Natural killer cell (primary cell): ENCODE measurements around the gene RPL39L. TPM values are rescaled to one million over a fixed set of nuclear protein-coding genes. Genes with fewer than 3 reads are reported as not detected.

ENCODE experiments used
- ATAC-seq, 3 donors: fragments of 150-1000 bp in 2 of 3; fragments of 200-7000 bp in 1 of 3; cut with Tn5 transposase; 1 replicate in 1 of 3; 2 replicates in 2 of 3; pipeline ENCODE4 v1.10.0; 2021; ENCODE audit warnings: mild to moderate bottlenecking in 2 of 3, moderate library complexity in 2 of 3
- DNase-seq, 2 donors: peaks; one replicate each; pipeline versions ENCODE4 v3.0.0 to v3.0.0-alpha.2; 2013 to 2021; ENCODE audit warnings: mixed read lengths in 1 of 2
- H3K27ac ChIP-seq: one replicate; pipeline ENCODE4 v1.5.1; 2013; ENCODE audit warnings: mild to moderate bottlenecking, low read length
- H3K27me3 ChIP-seq: one replicate; pipeline ENCODE4 v1.6.1; 2013; ENCODE audit warnings: low read length; ENCODE audit not compliant: control insufficient read depth, insufficient read depth
- H3K36me3 ChIP-seq: one replicate; pipeline ENCODE4 v1.6.1; 2013; ENCODE audit warnings: low read length; ENCODE audit not compliant: control insufficient read depth, insufficient read depth
- H3K4me1 ChIP-seq: one replicate; pipeline ENCODE4 v1.6.1; 2013; ENCODE audit warnings: low read length; ENCODE audit not compliant: control insufficient read depth, insufficient read depth
- H3K4me3 ChIP-seq: one replicate; pipeline ENCODE4 v1.5.1; 2013; ENCODE audit warnings: low read length
- H3K9me3 ChIP-seq: one replicate; pipeline ENCODE4 v1.6.1; 2013; ENCODE audit warnings: low read length; ENCODE audit not compliant: control insufficient read depth, insufficient read depth
- H3K27ac Mint-ChIP-seq, 2 donors: one replicate each; pipeline ENCODE4 v1.8.0; 2022; ENCODE audit warnings: mild to moderate bottlenecking in 2 of 2, mixed read lengths in 2 of 2, moderate library complexity in 1 of 2
- H3K27me3 Mint-ChIP-seq, 2 donors: one replicate each; pipeline ENCODE4 v1.8.0; 2022; ENCODE audit warnings: low read depth in 2 of 2, mixed read lengths in 2 of 2
- H3K36me3 Mint-ChIP-seq: one replicate; pipeline ENCODE4 v1.8.0; 2022; ENCODE audit warnings: mixed read lengths
- H3K4me1 Mint-ChIP-seq, 2 donors: one replicate each; pipeline ENCODE4 v1.8.0; 2022; ENCODE audit warnings: mixed read lengths in 2 of 2
- H3K4me3 Mint-ChIP-seq: one replicate; pipeline ENCODE4 v1.8.0; 2022; ENCODE audit warnings: mild to moderate bottlenecking, moderate library complexity, mixed read lengths
- H3K9me3 Mint-ChIP-seq, 2 donors: one replicate each; pipeline ENCODE4 v1.8.0; 2022; ENCODE audit warnings: mixed read lengths in 2 of 2
- CTCF ChIP-seq: fragments of 200-600 bp; IDR thresholded peaks from one replicate; pipeline ENCODE4 v1.8.0; 2022; ENCODE audit warnings: antibody characterized with exemption
- WGBS: methylation state at CpG from one replicate; pipeline ENCODE4 v1.1.7; 2013; ENCODE audit warnings: missing lambda C conversion rate; ENCODE audit not compliant: insufficient coverage; 5-methylcytosine and 5-hydroxymethylcytosine counted together
- intact Hi-C: fragments of 100-400 bp; cut with micrococcal nuclease; formaldehyde crosslinking; loops from one replicate; pipeline ENCODE4 v1.14.2; 2022
- total RNA-seq, 4 donors: library from RNA; stranded (reverse); fragments of 120-200 nt in 1 of 4; gene quantifications; one replicate each; pipeline versions ENCODE4 v1.2.3 to v1.2.4, GENCODE V29; 2013 to 2022

The RPL39L gene
- total RNA-seq, 3 donors from 2014 or later (not counting 1 experiment from before 2014, with no cell fraction given) = 3.1 to 6.6 (median 4.3) TPM

DNA sequence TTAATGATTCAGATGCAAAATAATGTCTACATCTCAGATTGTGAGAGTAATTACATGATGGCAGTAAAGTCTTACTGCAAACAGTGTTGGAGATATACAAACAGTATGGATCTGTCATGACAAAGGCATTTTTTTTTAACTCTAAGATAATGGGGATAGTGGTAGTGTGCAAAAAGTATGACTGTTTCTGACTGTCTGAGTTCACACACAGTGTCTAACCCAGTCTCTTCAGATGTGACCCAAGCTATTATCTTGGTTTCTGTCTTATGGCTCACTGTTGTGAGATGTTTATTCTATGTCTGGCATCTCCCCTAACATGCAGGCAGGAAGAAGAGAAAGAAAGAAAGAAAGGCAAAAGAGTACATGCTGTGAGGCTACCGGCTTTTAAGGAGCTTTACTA is 17.0 kb downstream of the RPL39L start:
- DNase-seq (no peak), ATAC-seq (no peak)
- WGBS = no CpG with 5 or more reads among the region's 1 CpG
- Histone ChIP-seq H3K27ac (no peak overlapping the region), H3K4me3 (no peak overlapping the region), H3K9me3 (no peaks in the 10 kb centered on the region), H3K27me3 (no peaks in the 10 kb centered on the region), H3K36me3 (no peaks in the 10 kb centered on the region), H3K4me1 (no peaks in the 10 kb centered on the region)
- Mint-ChIP-seq H3K4me1 (peaks cover 6% of the 10 kb centered on the region in 2 donors), H3K9me3 (no peaks in the 10 kb centered on the region), H3K27me3 (no peaks in the 10 kb centered on the region), H3K27ac (no peak overlapping the region), H3K36me3 (no peaks in the 10 kb centered on the region), H3K4me3 (no peak overlapping the region)
- intact Hi-C loops = no loop called here
- no peak for TF ChIP-seq CTCF

DNA sequence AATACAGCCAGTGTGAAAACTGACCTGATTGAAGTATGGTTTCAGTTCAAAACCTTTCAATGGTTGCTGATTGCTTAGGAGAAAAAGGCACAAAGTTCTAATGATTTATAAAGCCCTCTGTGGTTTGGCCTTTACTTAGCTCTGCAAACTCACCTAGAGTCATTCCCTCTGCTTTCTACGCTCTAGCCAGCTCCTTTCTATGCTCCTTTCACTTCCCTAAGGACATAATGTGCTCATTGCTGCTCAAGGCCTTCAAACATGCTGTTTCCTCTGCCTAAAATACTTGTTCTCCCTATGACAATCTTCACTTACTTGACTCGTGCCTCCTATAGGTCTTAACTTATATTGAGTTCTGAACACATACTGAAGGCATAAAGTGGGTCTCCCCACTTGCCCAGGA is 19.0 kb downstream of the RPL39L start:
- no peaks in the 10 kb centered on the region for H3K27me3 ChIP-seq
- H3K36me3 Mint-ChIP-seq = no peaks in the 10 kb centered on the region
- ATAC-seq (no peak), DNase-seq (no peak)
- H3K4me3 Mint-ChIP-seq = no peak overlapping the region
- no peaks in the 10 kb centered on the region for H3K9me3 Mint-ChIP-seq
- H3K4me3 ChIP-seq = no peak overlapping the region
- no peaks in the 10 kb centered on the region for H3K4me1 ChIP-seq
- peak overlapping the region in 1 of 2 donors; percentile 9 for H3K27ac Mint-ChIP-seq
- intact Hi-C loops = no loop called here
- no peaks in the 10 kb centered on the region for H3K27me3 Mint-ChIP-seq
- peaks cover 2% of the 10 kb centered on the region in 2 donors for H3K4me1 Mint-ChIP-seq
- 84% methylated on average over 2 of the region's 2 CpGs for WGBS
- no peaks in the 10 kb centered on the region for H3K9me3 ChIP-seq
- no peaks in the 10 kb centered on the region for H3K36me3 ChIP-seq
- TF ChIP-seq CTCF = no peak
- no peak overlapping the region for H3K27ac ChIP-seq

DNA sequence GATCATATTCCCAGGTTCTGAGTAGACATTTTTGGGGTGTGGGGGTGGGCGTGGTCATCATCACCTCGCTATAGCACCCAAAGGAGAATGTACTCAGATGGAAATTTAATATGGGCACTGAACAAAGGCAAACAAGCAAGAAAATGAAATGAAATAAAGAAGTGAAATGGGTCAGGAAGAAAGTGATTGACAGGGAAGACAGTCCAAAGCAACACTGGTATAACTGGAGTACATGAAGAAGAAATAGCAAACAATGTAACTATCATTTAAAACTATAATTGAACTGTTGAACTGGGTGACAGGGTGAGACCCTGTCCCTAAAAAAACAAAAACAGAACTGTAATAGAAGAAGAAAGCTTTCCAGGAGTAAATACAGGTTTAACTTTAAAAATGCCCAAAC is 24.8 kb downstream of the RPL39L start:
- no peak for TF ChIP-seq CTCF
- no peaks in the 10 kb centered on the region for H3K36me3 Mint-ChIP-seq
- Histone ChIP-seq H3K9me3 (no peaks in the 10 kb centered on the region), H3K27me3 (no peaks in the 10 kb centered on the region), H3K4me3 (no peak overlapping the region), H3K4me1 (no peaks in the 10 kb centered on the region), H3K36me3 (no peaks in the 10 kb centered on the region), H3K27ac (no peak overlapping the region)
- no peak overlapping the region for H3K4me3 Mint-ChIP-seq
- DNase-seq = no peak
- H3K9me3 Mint-ChIP-seq = no peaks in the 10 kb centered on the region
- no peak overlapping the region for H3K27ac Mint-ChIP-seq
- no peaks in the 10 kb centered on the region for H3K27me3 Mint-ChIP-seq
- 100% methylated on average over 2 of the region's 2 CpGs for WGBS
- H3K4me1 Mint-ChIP-seq = peaks cover 7% of the 10 kb centered on the region in 2 donors
- no peak for ATAC-seq
- intact Hi-C loops = no loop called here
